ENCODE measurements around the gene ZNF148.

ZNF148 gene

DNA sequence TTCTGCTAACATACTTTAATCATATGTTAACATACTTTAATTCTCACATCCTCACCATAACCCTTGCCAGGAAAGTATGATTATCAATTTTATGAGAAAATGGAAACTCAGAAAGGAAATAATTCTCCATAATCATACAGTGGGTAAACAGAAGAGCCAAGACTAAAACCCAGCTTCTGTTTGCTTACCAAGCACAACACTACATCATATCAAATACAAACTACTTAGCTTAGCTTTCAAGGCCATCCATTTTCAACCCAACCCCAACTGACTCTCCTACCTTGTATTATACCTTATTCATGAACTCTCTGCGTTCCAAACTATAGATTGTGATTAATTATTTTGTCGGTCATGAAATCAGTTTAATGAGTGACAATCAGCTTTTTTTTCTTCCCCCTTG is 9.0 kb downstream of the ZNF148 start:
- Histone ChIP-seq H3K27ac (replicated peaks) (no peak overlapping the region), H3K27me3 (ENCODE audit: insufficient read depth, poor library complexity, severe bottlenecking) (no peaks in the 10 kb centered on the region), H3K4me3 (replicated peaks; ENCODE audit: insufficient read depth, low read length) (no peak overlapping the region)
- DNase-seq (ENCODE audit: low read depth in 1 of 2, low spot score in 1 of 2): no peak
- TF ChIP-seq, protein P1, sequence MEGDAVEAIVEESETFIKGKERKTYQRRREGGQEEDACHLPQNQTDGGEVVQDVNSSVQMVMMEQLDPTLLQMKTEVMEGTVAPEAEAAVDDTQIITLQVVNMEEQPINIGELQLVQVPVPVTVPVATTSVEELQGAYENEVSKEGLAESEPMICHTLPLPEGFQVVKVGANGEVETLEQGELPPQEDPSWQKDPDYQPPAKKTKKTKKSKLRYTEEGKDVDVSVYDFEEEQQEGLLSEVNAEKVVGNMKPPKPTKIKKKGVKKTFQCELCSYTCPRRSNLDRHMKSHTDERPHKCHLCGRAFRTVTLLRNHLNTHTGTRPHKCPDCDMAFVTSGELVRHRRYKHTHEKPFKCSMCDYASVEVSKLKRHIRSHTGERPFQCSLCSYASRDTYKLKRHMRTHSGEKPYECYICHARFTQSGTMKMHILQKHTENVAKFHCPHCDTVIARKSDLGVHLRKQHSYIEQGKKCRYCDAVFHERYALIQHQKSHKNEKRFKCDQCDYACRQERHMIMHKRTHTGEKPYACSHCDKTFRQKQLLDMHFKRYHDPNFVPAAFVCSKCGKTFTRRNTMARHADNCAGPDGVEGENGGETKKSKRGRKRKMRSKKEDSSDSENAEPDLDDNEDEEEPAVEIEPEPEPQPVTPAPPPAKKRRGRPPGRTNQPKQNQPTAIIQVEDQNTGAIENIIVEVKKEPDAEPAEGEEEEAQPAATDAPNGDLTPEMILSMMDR (IDR thresholded peaks at IDR 0.05; ENCODE audit: insufficient read depth, low read length): no peak
- no peak for TF ChIP-seq GABPA (IDR thresholded peaks at IDR 0.05; ENCODE audit: low read depth)
- TF ChIP-seq, protein P2, sequence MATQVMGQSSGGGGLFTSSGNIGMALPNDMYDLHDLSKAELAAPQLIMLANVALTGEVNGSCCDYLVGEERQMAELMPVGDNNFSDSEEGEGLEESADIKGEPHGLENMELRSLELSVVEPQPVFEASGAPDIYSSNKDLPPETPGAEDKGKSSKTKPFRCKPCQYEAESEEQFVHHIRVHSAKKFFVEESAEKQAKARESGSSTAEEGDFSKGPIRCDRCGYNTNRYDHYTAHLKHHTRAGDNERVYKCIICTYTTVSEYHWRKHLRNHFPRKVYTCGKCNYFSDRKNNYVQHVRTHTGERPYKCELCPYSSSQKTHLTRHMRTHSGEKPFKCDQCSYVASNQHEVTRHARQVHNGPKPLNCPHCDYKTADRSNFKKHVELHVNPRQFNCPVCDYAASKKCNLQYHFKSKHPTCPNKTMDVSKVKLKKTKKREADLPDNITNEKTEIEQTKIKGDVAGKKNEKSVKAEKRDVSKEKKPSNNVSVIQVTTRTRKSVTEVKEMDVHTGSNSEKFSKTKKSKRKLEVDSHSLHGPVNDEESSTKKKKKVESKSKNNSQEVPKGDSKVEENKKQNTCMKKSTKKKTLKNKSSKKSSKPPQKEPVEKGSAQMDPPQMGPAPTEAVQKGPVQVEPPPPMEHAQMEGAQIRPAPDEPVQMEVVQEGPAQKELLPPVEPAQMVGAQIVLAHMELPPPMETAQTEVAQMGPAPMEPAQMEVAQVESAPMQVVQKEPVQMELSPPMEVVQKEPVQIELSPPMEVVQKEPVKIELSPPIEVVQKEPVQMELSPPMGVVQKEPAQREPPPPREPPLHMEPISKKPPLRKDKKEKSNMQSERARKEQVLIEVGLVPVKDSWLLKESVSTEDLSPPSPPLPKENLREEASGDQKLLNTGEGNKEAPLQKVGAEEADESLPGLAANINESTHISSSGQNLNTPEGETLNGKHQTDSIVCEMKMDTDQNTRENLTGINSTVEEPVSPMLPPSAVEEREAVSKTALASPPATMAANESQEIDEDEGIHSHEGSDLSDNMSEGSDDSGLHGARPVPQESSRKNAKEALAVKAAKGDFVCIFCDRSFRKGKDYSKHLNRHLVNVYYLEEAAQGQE (IDR thresholded peaks at IDR 0.05; ENCODE audit: insufficient replicate concordance, low read depth): no peak
- TF ChIP-seq POLR2AphosphoS5 (IDR thresholded peaks at IDR 0.05; ENCODE audit: low read depth): no peak
- no peak for TF ChIP-seq SPI1 (IDR thresholded peaks at IDR 0.05; ENCODE audit: borderline replicate concordance, low read depth)

DNA sequence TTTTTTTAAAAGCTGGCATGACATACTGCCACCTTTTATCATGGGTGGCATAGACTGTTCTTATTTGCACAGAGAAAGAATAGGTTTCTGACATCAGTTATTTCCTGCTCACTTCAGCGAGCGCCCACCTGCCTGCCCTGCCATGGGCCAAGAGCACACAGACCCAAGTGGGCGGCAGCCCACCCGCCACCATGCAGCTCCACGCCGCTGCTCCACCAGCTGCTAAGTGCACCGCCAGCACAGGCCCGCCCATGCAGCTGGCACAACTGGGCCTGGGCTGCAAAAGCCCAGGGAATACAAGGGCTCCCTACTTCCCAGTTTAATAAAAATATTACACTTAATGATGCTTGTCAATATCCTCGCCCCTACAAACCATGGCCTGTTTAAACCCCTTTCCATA is 15.4 kb downstream of the ZNF148 start:
- H3K27me3 ChIP-seq (ENCODE audit: insufficient read depth, poor library complexity, severe bottlenecking): no peaks in the 10 kb centered on the region
- no peak for DNase-seq (ENCODE audit: low read depth in 1 of 2, low spot score in 1 of 2)
- no peak overlapping the region for H3K4me3 ChIP-seq (replicated peaks; ENCODE audit: insufficient read depth, low read length)
- TF ChIP-seq GABPA (IDR thresholded peaks at IDR 0.05; ENCODE audit: low read depth) (no peak), SPI1 (IDR thresholded peaks at IDR 0.05; ENCODE audit: borderline replicate concordance, low read depth) (no peak), POLR2AphosphoS5 (IDR thresholded peaks at IDR 0.05; ENCODE audit: low read depth) (no peak)
- TF ChIP-seq, protein P1 (IDR thresholded peaks at IDR 0.05; ENCODE audit: insufficient read depth, low read length): no peak
- TF ChIP-seq, protein P2 (IDR thresholded peaks at IDR 0.05; ENCODE audit: insufficient replicate concordance, low read depth): no peak
- H3K27ac ChIP-seq (replicated peaks): no peak overlapping the region

DNA sequence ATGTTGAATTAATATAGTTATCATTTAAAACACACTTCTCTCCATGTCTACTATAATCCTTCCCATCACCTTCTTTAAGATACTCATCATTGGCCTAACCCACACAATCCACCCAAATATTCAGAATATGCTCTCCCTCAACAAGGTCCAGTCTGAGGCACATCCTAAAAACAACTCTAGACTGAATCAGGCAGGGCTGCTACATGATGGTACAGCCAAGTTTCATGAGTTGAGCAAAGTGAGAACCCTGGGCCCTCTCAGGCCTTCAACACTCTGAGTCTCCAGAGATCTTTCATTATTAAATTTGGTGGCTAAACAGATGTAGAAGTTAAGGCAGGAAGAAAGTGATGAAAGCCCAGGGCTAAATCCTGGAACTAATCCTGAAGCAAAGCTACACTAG is 16.2 kb downstream of the ZNF148 start:
- H3K27me3 ChIP-seq (ENCODE audit: insufficient read depth, poor library complexity, severe bottlenecking): no peaks in the 10 kb centered on the region
- H3K4me3 ChIP-seq (replicated peaks; ENCODE audit: insufficient read depth, low read length): no peak overlapping the region
- H3K27ac ChIP-seq (replicated peaks): no peak overlapping the region
- DNase-seq (ENCODE audit: low read depth in 1 of 2, low spot score in 1 of 2): no peak
- no peak for TF ChIP-seq SPI1 (IDR thresholded peaks at IDR 0.05; ENCODE audit: borderline replicate concordance, low read depth)
- TF ChIP-seq, protein P1 (IDR thresholded peaks at IDR 0.05; ENCODE audit: insufficient read depth, low read length): no peak
- TF ChIP-seq, protein P2 (IDR thresholded peaks at IDR 0.05; ENCODE audit: insufficient replicate concordance, low read depth): no peak
- TF ChIP-seq POLR2AphosphoS5 (IDR thresholded peaks at IDR 0.05; ENCODE audit: low read depth): no peak
- no peak for TF ChIP-seq GABPA (IDR thresholded peaks at IDR 0.05; ENCODE audit: low read depth)
